Calu3 (cell line): ENCODE data around the gene HCN2. TPM values are rescaled to one million over a fixed set of nuclear protein-coding genes. Genes with fewer than 3 reads are reported as not detected.

Experiments
- BruUV-seq: library from RNA; stranded (reverse); fragments of 400-500 nt; replicated peaks from 2 replicates; lab custom pipeline; 2021; lab: Mats Ljungman, UMichigan
- CTCF ChIA-PET: fragments of 300-600 bp; sonication (Branson Sonifier 250); formaldehyde crosslinking; loops from one replicate; lab custom pipeline; 2022; ENCODE audit warnings: antibody characterized with exemption; lab: Charles Lee
- DNase-seq: peaks from one replicate; pipeline ENCODE4 v3.0.0; 2022
- H3K27ac Mint-ChIP-seq: one replicate; pipeline ENCODE4 v1.8.0; 2022; ENCODE audit warnings: mixed read lengths; ENCODE audit not compliant: unreplicated experiment
- H3K27me3 Mint-ChIP-seq: one replicate; pipeline ENCODE4 v1.8.0; 2022; ENCODE audit warnings: mixed read lengths; ENCODE audit not compliant: unreplicated experiment
- H3K36me3 Mint-ChIP-seq: one replicate; pipeline ENCODE4 v1.8.0; 2022; ENCODE audit warnings: mild to moderate bottlenecking, moderate library complexity, mixed read lengths; ENCODE audit not compliant: insufficient read depth, unreplicated experiment
- H3K4me1 Mint-ChIP-seq: one replicate; pipeline ENCODE4 v1.8.0; 2022; ENCODE audit warnings: mild to moderate bottlenecking, low read depth, mixed read lengths; ENCODE audit not compliant: unreplicated experiment
- H3K4me3 Mint-ChIP-seq: one replicate; pipeline ENCODE4 v1.8.0; 2022; ENCODE audit warnings: mild to moderate bottlenecking, low read depth, moderate library complexity, mixed read lengths; ENCODE audit not compliant: unreplicated experiment
- H3K9me3 Mint-ChIP-seq: one replicate; pipeline ENCODE4 v1.8.0; 2022; ENCODE audit warnings: low read depth, mixed read lengths; ENCODE audit not compliant: unreplicated experiment
- CTCF ChIP-seq: fragments of 200-600 bp; IDR thresholded peaks from one replicate; pipeline ENCODE4 v1.8.0; 2022; ENCODE audit warnings: antibody characterized with exemption; ENCODE audit not compliant: unreplicated experiment
- intact Hi-C: fragments of 100-400 bp; cut with micrococcal nuclease; formaldehyde crosslinking; loops from one replicate; pipeline ENCODE4 v1.10.0; 2022; ENCODE audit not compliant: unreplicated experiment
- total RNA-seq: library from RNA; stranded (reverse); gene quantifications from 2 replicates; pipeline ENCODE4 v1.2.3, GENCODE V29; 2022

HCN2 gene
- total RNA-seq, 1 experiment from 2014 or later: 0.09 TPM

- no peak for TF ChIP-seq CTCF
- CTCF ChIA-PET: no interaction called here
- Mint-ChIP-seq H3K9me3 (no peaks in the 10 kb centered on the region), H3K4me3 (no peak overlapping the region), H3K27me3 (peaks cover 12% of the 10 kb centered on the region), H3K36me3 (peaks cover 25% of the 10 kb centered on the region), H3K27ac (no peak overlapping the region), H3K4me1 (peaks cover 10% of the 10 kb centered on the region)
- no TSS peak for BruUV-seq
- intact Hi-C loops: no loop called here
- no peak for DNase-seq
Observed at GRCh38 chr19:641702-642101, 52.0 kb downstream of the HCN2 start.

GRCh38 chr19:642767-643727, 53.4 kb downstream of the HCN2 start:
- H3K27me3 Mint-ChIP-seq: peaks cover 12% of the 10 kb centered on the region
- H3K27ac Mint-ChIP-seq: no peak overlapping the region
- no peak for TF ChIP-seq CTCF

GRCh38 chr19:643736-644135, 54.1 kb downstream of the HCN2 start:
- no TSS peak for BruUV-seq
- no peak for TF ChIP-seq CTCF
- CTCF ChIA-PET: no interaction called here
- no peak overlapping the region for H3K4me3 Mint-ChIP-seq
- no peak for DNase-seq
- H3K4me1 Mint-ChIP-seq: peaks cover 10% of the 10 kb centered on the region
- H3K9me3 Mint-ChIP-seq: no peaks in the 10 kb centered on the region
- peaks cover 12% of the 10 kb centered on the region for H3K27me3 Mint-ChIP-seq
- intact Hi-C loops: no loop called here
- H3K27ac Mint-ChIP-seq: no peak overlapping the region
- H3K36me3 Mint-ChIP-seq: peaks cover 23% of the 10 kb centered on the region

More at GRCh38 chr19:642767-643727, 53.4 kb downstream of the HCN2 start:
- no peak for DNase-seq
- Mint-ChIP-seq H3K36me3 (peaks cover 25% of the 10 kb centered on the region), H3K4me3 (no peak overlapping the region), H3K4me1 (peaks cover 10% of the 10 kb centered on the region), H3K9me3 (no peaks in the 10 kb centered on the region)
- intact Hi-C loops: no loop called here
- BruUV-seq: no TSS peak
- CTCF ChIA-PET: no interaction called here

- CTCF ChIA-PET: no interaction called here
Observed at GRCh38 chr19:644363-644762, 54.7 kb downstream of the HCN2 start.

More at GRCh38 chr19:644363-644762, 54.7 kb downstream of the HCN2 start:
- no peak overlapping the region for H3K4me3 Mint-ChIP-seq
- H3K36me3 Mint-ChIP-seq: peaks cover 17% of the 10 kb centered on the region
- intact Hi-C loops: no loop called here
- H3K4me1 Mint-ChIP-seq: peaks cover 4% of the 10 kb centered on the region
- no peak for DNase-seq
- no peaks in the 10 kb centered on the region for H3K9me3 Mint-ChIP-seq
- H3K27me3 Mint-ChIP-seq: peaks cover 6% of the 10 kb centered on the region
- no TSS peak for BruUV-seq
- no peak for TF ChIP-seq CTCF
- H3K27ac Mint-ChIP-seq: no peak overlapping the region
